ENCODE data around the gene CLEC20A. TPM values are rescaled to one million over a fixed set of nuclear protein-coding genes. Genes with fewer than 3 reads are reported as not detected.
"Not testable (repeated sequence)": the region's sequence is repeated elsewhere in the genome, so short reads cannot be mapped to it uniquely, and the experiment has no call there.

CLEC20A gene
- total RNA-seq, 4 donors from 2014 or later = not detected

DNA sequence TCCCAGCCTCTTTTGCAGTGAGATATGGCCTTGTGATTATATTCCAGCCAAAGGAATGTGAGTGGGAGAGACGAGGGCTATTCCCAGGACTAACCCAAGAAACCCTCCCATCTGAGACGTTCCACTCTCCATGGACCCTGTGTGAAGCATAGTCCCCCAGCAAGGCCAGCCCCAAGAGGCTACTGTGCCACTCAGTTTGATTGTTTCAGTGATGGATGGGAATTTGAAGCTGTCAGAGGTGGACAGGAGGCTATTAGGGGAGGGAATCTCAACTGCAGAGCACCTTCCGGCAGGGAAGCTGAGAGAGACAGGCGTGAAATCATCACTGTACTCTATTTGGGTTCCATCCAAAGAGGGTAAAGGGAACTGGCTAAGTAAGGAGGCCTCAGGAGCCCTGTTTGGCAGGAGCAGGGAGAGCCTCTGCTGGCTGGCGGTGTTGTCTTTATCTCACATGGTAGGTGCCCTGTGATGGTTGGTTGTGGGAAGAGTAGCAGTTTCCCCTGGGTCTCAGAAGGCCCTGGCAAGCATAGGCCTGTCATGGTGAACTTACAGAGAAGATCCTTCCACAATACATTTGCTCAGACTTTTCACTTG is 12.7 kb upstream of the CLEC20A start:
- no peak for ATAC-seq
- Histone ChIP-seq H3K27ac (no peak overlapping the region), H3K4me1 (no peaks in the 10 kb centered on the region), H3K27me3 (no peaks in the 10 kb centered on the region), H3K4me3 (no peak overlapping the region), H3K36me3 (no peaks in the 10 kb centered on the region), H3K9me3 (no peaks in the 10 kb centered on the region)
- TF ChIP-seq, protein P1, sequence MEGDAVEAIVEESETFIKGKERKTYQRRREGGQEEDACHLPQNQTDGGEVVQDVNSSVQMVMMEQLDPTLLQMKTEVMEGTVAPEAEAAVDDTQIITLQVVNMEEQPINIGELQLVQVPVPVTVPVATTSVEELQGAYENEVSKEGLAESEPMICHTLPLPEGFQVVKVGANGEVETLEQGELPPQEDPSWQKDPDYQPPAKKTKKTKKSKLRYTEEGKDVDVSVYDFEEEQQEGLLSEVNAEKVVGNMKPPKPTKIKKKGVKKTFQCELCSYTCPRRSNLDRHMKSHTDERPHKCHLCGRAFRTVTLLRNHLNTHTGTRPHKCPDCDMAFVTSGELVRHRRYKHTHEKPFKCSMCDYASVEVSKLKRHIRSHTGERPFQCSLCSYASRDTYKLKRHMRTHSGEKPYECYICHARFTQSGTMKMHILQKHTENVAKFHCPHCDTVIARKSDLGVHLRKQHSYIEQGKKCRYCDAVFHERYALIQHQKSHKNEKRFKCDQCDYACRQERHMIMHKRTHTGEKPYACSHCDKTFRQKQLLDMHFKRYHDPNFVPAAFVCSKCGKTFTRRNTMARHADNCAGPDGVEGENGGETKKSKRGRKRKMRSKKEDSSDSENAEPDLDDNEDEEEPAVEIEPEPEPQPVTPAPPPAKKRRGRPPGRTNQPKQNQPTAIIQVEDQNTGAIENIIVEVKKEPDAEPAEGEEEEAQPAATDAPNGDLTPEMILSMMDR (IDR thresholded peaks at IDR 0.05) = no peak
- TF ChIP-seq POLR2AphosphoS5 (IDR thresholded peaks at IDR 0.05) (no peak), EP300 (IDR thresholded peaks at IDR 0.05) (no peak)
- WGBS, 2 donors (ENCODE audit: low coverage in 1 of 2) = 61 to 73% methylated on average over 2 to 3 of the region's 5 CpGs

DNA sequence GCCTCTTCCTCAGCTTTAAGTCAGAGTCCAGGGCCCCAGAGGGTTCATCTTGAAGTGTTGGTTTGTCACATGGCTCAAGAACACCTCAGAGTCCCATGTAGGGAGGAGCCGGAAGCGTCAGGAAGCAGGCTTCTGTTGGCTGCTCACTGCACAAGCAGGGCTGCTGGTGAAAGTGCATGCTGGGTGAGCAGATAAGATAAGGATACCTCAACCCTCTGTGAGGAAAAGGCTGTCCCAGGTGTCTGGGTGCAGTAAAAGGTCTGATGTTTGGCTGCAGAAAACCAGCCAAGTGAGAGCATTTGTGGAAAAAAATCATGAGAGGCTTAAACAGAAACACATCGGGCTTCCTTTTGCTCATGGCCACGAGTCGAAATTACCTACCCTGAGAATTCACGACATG is 9.9 kb upstream of the CLEC20A start:
- H3K27me3 ChIP-seq = peaks cover 7% of the 10 kb centered on the region
- H3K4me3 ChIP-seq = no peak overlapping the region
- no peaks in the 10 kb centered on the region for H3K36me3 ChIP-seq
- 89 to 93% methylated on average over 4 of the region's 6 CpGs for WGBS, 2 donors (ENCODE audit: low coverage in 1 of 2)
- no peaks in the 10 kb centered on the region for H3K9me3 ChIP-seq
- no peaks in the 10 kb centered on the region for H3K4me1 ChIP-seq
- H3K27ac ChIP-seq = no peak overlapping the region
- TF ChIP-seq, protein P1 (IDR thresholded peaks at IDR 0.05) = no peak
- no peak for ATAC-seq

DNA sequence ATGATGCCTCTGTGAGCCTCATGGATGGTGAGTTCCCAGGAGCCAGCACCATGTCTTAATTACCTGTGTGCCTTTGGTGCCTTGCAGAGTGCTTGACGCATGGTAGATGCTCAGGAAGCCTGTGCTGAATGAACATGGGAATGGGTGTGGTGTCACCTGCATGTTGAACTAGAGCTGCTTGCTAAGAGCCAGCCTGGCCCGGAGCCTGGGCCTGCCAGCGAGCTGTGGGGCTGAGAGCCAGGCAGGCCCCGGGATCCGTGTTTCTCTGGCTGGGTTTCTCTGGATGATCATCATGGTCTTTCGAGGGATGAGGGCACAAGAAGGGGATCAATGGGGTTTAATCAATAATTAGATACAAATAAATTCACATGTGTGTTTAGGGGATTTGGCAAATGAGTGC is 9.4 kb upstream of the CLEC20A start:
- Histone ChIP-seq H3K27ac (no peak overlapping the region), H3K27me3 (peaks cover 7% of the 10 kb centered on the region), H3K9me3 (no peaks in the 10 kb centered on the region), H3K4me3 (no peak overlapping the region), H3K36me3 (no peaks in the 10 kb centered on the region), H3K4me1 (no peaks in the 10 kb centered on the region)
- 100% methylated on average over 2 of the region's 6 CpGs; no CpG with 5 or more reads in 1 of the 2 donors for WGBS, 2 donors (ENCODE audit: low coverage in 1 of 2)
- ATAC-seq = no peak
- no peak for TF ChIP-seq POLR2A (IDR thresholded peaks at IDR 0.05)
- no peak for TF ChIP-seq POLR2AphosphoS5 (IDR thresholded peaks at IDR 0.05)
- TF ChIP-seq EP300 (IDR thresholded peaks at IDR 0.05) = no peak
- TF ChIP-seq, protein P1 (IDR thresholded peaks at IDR 0.05) = no peak

DNA sequence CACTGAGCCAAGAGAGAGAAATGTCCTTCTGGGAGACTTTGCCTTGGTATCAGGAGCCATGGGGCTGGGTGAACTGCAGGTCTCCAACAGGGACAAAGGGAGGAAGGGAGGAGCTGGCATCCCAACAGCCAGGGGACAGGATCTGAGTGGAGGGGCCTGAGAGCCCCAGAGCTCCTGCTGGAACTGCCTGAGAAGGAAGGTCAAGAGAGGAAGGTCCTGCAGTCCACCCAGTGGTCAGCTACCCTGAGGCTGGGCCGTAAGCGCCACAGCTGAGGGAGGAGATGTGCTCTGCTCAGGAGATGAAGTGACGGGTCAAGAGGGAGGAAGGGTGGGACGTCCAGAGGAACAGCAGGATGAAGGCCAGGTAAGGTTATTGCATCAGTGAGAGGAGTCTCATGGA is 7.5 kb upstream of the CLEC20A start:
- no peaks in the 10 kb centered on the region for H3K9me3 ChIP-seq
- no peak for ATAC-seq
- no peaks in the 10 kb centered on the region for H3K4me1 ChIP-seq
- 67 to 87% methylated on average over 1 to 4 of the region's 4 CpGs for WGBS, 2 donors (ENCODE audit: low coverage in 1 of 2)
- H3K27me3 ChIP-seq = peaks cover 7% of the 10 kb centered on the region
- TF ChIP-seq, protein P1 (IDR thresholded peaks at IDR 0.05) = no peak
- TF ChIP-seq EP300 (IDR thresholded peaks at IDR 0.05) (no peak), POLR2A (IDR thresholded peaks at IDR 0.05) (no peak), POLR2AphosphoS5 (IDR thresholded peaks at IDR 0.05) (no peak)
- H3K27ac ChIP-seq = no peak overlapping the region
- H3K36me3 ChIP-seq = no peaks in the 10 kb centered on the region
- H3K4me3 ChIP-seq = no peak overlapping the region

DNA sequence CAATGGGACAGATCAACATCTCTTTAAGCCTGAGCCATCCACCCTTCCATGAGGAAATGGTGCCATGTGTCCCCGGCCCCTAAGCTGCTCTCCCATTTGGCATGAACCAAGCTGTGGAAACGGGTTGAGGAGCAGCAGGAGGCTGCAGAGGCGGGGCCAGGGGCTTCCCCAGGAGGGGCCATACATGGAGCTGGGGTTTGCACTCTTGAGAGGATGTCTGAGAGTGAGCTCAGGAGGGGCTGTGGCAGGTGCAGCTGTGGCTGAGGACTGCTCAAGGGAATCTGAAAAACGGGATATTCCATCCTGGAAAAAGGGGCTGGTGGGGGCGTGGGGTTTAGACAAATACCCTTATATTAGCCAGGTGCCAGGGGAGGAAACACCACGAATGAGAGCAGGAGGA is 7.1 kb upstream of the CLEC20A start:
- no peak overlapping the region for H3K27ac ChIP-seq
- WGBS, 2 donors (ENCODE audit: low coverage in 1 of 2) = 61% methylated on average over 4 of the region's 6 CpGs; no CpG with 5 or more reads in 1 of the 2 donors
- no peak overlapping the region for H3K4me3 ChIP-seq
- no peak for ATAC-seq
- H3K27me3 ChIP-seq = peaks cover 7% of the 10 kb centered on the region
- no peaks in the 10 kb centered on the region for H3K4me1 ChIP-seq
- TF ChIP-seq POLR2AphosphoS5 (IDR thresholded peaks at IDR 0.05) (no peak), POLR2A (IDR thresholded peaks at IDR 0.05) (no peak), EP300 (IDR thresholded peaks at IDR 0.05) (no peak)
- TF ChIP-seq, protein P1 (IDR thresholded peaks at IDR 0.05) = no peak
- H3K36me3 ChIP-seq = no peaks in the 10 kb centered on the region
- no peaks in the 10 kb centered on the region for H3K9me3 ChIP-seq

DNA sequence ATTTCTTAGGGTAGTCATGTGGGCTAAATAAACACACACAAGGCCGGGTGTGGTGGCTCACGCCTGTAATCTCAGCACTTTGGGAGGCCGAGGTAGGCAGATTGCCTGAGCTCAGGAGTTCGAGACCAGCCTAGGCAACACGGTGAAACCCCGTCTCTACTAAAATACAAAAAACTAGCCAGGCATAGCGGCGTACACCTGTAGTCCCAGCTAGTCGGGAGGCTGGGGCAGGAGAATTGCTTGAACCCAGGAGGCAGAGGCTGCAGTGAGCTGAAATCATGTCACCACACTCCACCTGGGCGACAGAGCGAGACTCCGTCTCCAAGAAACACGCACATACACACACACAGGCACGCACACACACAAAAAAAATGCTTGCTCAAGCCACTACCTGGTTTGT is 6.6 kb upstream of the CLEC20A start:
- H3K27ac ChIP-seq, H3K9me3 ChIP-seq, H3K27me3 ChIP-seq, H3K36me3 ChIP-seq, H3K4me3 ChIP-seq, H3K4me1 ChIP-seq, ATAC-seq: not testable (repeated sequence)
- WGBS, 2 donors (ENCODE audit: low coverage in 1 of 2) = 89 to 90% methylated on average over 7 to 8 of the region's 14 CpGs
